ENCODE results near the gene NPNT.

NPNT gene

GRCh38 chr4:106019771-106020170 is 124.5 kb downstream of the NPNT start:
- Mint-ChIP-seq H3K4me1 (no peaks in the 10 kb centered on the region), H3K27ac (no peak overlapping the region), H3K4me3 (no peak overlapping the region), H3K27me3 (no peaks in the 10 kb centered on the region), H3K9me3 (peaks cover 7% of the 10 kb centered on the region in 2 donors)
- DNase-seq (no peak), ATAC-seq (no peak)
